Measurements from ENCODE around the gene SLX4IP.
"Not testable (repeated sequence)": the region's sequence is repeated elsewhere in the genome, so short reads cannot be mapped to it uniquely, and the experiment has no call there.

Gene SLX4IP

GRCh38 chr20:10434832-10435812, at the start of gene SLX4IP:
SLX4IP (plus strand) TSS chr20:10435305; CDS start chr20:10458205, 22,900 bp downstream.
- peak; percentile 78 for DNase-seq

DNA sequence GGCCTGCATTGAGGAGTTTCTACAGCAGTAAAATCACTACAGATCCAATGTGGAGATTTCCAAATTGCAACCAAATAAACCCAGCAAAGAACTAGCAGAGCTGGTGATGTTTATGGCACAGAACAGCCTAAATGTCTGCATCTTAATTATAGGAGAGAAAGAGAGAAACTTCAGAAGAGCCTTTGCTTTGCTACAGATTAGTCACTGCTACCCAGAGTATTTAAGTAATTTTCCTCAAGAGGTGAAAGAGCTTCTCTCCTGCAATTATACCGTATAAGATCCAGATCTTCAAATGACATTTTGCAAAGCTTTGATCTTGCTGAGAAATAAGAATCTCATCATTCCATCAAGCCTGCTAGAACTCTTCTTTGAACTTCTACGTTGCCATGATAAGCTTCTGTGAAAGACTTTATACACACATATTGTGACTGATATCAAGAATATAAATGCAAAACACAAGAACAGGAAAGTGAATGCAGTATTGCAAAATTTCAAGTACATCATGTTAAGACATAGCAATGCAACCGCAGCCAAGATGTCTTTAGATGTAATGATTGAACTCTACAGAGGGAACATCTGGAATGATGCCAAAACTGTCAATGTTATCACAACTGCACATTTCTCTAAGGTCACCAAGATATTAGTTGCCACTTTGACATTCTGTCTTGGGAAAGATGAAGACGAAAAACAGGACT, 49.1 kb upstream of the SLX4IP start:
- DNase-seq, result no peak

DNA sequence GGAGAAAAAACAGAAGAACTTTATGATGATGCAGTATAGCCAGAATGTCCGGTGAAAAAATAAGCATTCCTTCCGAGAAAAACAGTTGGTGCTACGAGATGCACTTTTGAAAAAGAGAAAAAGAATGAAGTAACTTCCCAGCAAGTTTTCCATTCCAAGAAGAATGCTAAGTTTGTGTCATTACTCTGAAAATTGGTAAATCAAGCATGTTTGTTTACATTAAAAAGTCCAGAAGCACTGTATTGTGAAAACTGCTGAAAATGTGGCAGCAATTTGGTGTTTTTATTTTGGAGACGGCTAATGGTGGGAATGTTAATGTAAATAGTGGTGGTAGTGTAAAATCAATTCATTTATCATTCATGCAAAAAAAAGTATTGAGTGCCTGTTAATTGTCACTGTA, 47.4 kb upstream of the SLX4IP start:
- DNase-seq, result no peak

- no peak for DNase-seq
These were observed 46.5 kb upstream of the SLX4IP start for GRCh38 chr20:10388597-10388996.

DNA sequence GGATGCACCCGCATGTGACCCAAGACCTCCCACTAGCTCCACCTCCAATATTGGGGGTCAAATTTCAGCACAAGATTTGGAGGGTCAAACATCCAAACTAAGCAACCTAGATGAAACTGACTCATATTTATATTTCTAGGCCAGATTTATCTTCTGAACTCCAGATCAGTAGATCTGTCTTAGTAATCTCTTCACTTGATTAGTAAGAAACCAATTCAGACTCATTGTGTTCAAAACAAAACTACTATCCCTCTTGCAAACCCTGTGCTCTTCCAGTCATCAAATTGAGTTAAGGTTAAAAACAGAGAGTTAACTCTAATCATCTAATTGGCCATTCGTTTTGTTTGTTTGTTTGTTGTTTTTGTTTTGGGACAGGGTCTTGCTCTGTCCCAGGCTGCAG, 44.4 kb upstream of the SLX4IP start:
- no peak for DNase-seq

- DNase-seq, result not testable (repeated sequence)
These were observed 40.4 kb upstream of the SLX4IP start for GRCh38 chr20:10394752-10395151.

DNA sequence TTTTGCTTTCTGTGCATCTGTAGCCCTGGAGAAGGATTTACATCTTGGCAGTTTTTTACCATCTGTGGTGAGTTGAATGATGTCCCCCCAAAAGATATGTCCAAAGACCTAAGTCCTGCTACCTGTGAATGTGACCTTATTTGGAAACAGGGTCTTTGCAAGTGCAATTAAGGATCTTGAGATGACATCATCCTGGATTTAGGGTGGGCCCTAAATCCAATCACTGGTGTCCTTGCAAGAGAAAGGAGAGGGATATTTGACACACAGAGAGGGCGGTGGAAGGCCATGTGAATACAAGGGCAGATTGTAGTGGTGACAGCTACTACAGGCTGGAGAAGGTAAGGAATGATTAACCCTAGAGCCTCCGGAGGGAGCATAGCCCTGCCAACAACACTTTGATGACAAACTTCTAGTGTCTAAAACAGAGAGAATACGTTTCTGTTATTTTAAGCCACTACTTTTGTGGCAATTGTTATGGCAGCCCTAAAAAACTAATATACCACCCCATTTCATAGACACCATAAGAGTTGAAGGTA, 36.2 kb upstream of the SLX4IP start:
- no peak for DNase-seq

DNA sequence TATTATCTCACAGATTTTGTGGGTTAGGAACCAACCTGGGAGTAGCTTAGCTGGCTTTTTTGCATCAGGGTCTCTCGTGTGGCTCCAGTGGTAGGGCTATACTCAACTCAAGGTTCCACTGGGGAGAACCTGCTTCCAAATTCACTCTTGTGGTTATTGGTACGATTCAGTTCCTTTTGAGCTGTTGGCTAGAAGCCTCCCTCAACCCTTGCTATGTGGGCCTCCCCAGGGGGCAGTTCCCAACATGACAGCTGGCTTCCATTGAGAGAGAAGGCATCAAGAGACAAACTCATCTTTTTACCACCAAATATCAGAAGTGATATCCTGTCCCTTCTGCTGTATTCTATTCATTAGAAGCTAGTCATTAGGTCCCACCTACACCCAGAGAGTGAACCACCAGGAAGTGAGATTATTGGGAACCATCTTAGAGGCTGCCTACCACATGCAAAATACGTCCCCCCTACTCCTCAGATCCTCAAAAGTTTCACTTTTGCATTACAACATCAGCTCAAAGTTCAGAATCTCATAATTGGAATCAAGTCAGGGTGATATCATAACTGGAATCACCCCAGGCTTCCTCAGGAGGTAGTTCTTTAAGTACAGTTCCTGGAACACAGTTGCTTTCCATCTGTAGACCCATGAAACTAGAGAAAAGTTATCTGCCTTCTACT, 32.0 kb upstream of the SLX4IP start:
- DNase-seq, result no peak

GRCh38 chr20:10404023-10404628, 31.0 kb upstream of the SLX4IP start:
- DNase-seq, result no peak

- no peak for DNase-seq
These were observed 30.1 kb upstream of the SLX4IP start for GRCh38 chr20:10404959-10405530.

DNA sequence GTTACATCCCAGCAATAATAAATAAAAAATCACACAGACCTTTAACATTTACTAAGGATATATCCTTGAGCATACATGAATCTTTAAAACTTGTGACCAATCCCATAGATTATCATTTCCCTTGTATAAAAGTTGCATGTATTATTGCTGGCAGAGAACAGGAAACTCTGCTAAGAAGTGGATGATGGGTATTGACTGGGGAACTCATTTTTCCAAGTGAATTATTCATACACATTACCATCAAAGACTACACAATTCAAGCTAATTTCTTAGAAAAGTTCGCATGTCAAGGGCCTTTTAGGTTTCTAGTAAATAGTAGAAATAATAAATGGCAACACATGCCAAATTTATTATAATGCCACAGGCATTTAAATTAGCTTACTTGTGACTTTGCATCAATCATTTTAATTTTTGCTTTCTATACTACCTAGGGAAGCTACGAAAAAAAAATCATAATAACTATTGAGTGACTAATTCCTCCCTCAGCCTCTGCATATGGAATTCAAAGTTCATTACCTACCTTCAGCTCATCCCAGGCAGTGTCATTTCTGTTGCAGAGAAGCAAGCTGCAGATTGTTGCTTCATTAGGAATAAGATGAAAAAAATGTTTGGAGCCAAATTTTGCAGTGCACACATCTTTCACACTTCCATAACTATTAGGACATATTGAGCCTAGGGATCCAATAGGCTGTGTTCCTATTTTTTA, 26.8 kb upstream of the SLX4IP start:
- no peak for DNase-seq

- DNase-seq, result no peak
These were observed 23.4 kb upstream of the SLX4IP start for GRCh38 chr20:10411673-10412072.

- DNase-seq, result no peak
These were observed 22.3 kb upstream of the SLX4IP start for GRCh38 chr20:10412591-10413408.

DNA sequence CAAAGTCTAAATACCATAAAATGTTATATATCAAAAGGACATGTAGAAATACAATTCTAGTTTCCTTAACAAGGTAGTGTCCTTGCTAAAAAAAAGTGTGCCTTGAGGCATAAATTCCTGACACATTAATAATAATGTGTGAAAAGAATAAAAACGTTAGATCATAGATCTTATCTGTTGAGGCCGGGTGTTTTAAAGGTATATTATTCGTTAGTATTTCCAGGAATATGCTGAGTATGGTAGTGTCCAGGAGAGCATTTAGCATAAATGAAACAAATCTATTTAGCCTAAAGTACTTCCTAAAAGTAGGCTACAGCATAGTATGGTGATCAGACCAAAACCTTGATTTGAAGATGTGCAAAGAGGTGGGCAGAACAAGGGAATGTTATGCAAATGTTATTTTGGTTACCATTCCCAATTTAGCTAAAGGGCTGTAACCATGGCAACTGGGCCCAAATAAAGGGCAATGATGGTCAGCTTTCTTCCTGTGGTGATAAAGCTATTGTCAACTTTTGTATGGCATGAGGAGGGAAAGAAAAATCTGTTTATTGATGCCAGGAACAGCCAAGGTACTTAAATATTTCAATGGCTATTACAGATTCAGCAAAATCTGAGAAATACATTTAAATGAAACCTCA, 20.0 kb upstream of the SLX4IP start:
- DNase-seq, result no peak

DNA sequence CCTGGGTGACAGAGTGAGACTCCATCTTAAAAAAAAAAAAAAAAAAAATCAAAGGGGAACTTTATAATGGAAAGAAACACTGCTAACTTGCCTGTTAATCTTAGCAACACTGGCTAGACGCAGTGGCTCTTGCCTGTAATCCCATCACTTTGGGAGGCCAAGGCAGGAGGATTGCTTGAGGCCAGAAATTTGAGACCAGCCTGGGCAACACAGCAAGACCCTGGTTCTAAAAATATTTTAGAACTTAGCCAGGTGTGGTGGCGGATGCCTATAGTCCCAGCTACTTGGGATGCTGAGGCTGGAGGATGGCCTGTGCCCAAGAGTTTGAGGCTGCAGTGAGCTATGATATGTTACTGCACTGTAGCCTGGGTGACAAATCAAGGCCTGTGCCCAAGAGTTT, 17.9 kb upstream of the SLX4IP start:
- DNase-seq, result not testable (repeated sequence)

DNA sequence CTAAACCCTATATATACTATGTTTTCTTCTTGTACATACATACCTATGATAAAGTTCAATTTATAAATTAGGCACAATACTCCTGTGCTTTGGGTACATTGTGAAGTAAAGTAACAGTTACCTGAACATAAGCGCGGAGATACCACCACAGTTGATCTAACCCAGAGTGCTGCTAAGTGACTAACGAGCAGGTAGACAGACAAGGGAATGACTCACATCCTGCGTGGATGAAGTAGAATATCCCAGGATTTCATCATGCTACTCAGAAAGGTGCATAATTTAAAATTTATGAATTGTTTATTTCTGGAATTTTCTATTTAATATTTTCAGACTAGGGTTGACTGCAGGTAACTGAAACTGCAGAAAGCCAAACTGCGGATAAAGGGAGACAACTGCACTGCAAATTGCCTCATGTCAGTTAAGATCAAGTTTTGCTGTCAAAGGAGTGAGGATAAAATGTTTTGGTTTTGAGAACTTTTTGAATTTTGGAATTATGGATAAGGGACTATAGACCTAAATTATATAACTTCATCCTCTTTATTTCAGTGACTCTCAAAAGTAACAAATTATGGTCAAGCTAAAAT, 15.5 kb upstream of the SLX4IP start:
- no peak for DNase-seq

GRCh38 chr20:10423735-10424134, 11.4 kb upstream of the SLX4IP start:
- no peak for DNase-seq

DNA sequence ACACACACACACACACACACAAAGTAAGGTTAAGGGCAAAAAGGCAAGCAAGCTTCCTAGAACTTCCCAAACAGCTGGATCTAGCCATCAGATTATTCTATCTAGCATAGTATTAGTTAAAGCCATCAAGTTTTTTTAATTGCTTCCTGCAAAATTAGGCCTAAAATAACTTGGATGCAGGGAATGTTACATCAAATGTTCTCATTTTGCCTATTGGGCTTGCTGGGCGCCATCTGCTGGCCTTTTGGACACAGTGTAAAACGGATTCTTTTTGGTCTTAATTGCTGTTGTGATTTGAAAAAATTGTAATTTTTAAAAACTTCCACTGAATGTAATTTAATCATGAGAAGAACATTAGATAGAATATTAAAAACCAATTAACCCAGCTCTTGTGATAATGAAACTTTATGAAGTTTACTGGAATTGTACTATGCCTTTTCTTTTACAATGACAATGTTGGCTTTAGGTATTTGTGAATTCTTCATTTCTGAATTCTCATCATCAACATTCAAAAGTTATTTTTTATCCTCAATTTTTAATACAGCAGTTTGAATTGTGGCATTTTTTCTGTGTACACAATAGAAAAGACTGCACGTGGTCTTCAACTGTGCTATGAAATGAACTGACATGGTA, 7.9 kb upstream of the SLX4IP start:
- DNase-seq, result peak; percentile 50

DNA sequence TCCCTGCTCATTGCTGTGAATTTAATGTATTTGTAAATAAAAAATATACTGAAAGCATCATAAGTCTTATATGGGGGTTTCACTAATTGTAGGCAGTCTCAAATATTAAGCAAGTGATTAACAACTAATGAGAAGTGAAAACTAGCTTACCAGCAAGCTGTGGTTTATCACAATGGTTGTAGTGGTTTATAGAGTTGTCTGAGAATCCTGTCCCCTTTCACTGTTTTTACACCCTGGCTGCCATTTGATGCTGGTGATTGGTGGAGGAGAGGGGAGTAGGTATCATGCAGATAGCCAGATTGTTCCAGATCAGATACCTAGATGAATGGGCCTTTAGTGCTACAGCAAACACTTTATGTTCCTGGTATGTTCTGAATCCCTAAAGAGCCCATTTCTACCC, 7.1 kb upstream of the SLX4IP start:
- no peak for DNase-seq

Measured in stimulated activated CD4-positive, alpha-beta T cell treated with anti-CD3 and anti-CD28 coated beads, Interleukin-4, amount 100 ng/mL, for 1 hour (primary cell).